ENCODE measurements around the gene TECR.
"Not testable (repeated sequence)": the region's sequence is repeated elsewhere in the genome, so short reads cannot be mapped to it uniquely, and the experiment has no call there.

DNA sequence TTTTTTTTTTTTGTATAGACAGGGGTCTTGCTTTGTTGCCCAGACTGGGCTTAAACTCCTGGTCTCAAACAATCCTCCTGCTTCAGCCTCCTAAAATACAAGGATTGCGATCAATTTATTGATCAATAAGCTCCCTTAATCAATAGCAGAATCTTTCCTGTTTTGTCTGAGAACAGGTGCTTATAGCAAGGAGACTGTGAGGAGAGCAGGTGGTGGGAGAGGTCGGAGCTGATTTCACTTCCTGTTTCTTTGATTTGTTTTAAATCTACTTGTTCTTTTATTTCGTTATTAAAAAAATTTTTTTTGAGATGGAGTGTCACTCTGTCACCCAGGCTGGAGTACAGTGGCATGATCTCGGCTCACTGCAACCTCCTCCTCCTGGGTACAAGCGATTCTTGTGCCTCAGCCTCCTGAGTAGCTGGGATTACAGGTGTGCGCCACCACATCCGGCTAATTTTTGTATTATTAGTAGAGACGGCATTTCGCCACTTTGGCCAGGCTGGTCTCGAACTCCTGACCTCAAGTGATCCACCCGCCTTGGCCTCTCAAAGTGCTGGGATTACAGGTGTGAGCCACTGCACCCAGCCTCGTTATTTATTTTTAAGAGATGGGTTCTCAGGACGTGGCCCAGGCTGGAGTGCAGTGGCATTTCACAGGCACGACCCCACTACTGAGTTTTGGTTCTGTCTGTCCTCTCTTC is 84.2 kb downstream of the TECR start:
- TF ChIP-seq CTCF, POLR2A (IDR thresholded peaks at IDR 0.05): not testable (repeated sequence)

All from uterus (tissue), 2 donors.